IMR-90 (cell line): Measurements from ENCODE around the gene ID1. TPM values are rescaled to one million over a fixed set of nuclear protein-coding genes. Genes with fewer than 3 reads are reported as not detected.

Experiments used
- ATAC-seq: fragments of 200-7000 bp; cut with Tn5 transposase; 2 replicates; pipeline ENCODE4 v1.9.1; 2020; ENCODE audit warnings: low read depth, mild to moderate bottlenecking, moderate library complexity
- BruUV-seq: library from RNA; stranded (reverse); fragments of 400-500 nt; replicated peaks from 2 replicates; lab custom pipeline; 2021; lab: Mats Ljungman, UMichigan
- CTCF ChIA-PET: fragments of 300-600 bp; formaldehyde crosslinking; extraction: SDS; loops from one replicate; lab custom pipeline; 2021; ENCODE audit warnings: antibody characterized with exemption; lab: Yijun Ruan, JAX
- POLR2A ChIA-PET: fragments of 300-600 bp; sonication (Branson Sonifier 250); formaldehyde crosslinking; loops from one replicate; lab custom pipeline; 2022; ENCODE audit warnings: antibody characterized with exemption; ENCODE audit not compliant: unreplicated experiment; lab: Charles Lee
- DNase-seq: peaks from one replicate; pipeline ENCODE4 v3.0.0; 2013
- H2AFZ ChIP-seq: replicated peaks from 2 replicates; pipeline ENCODE3; 2013; ENCODE audit warnings: low read length, mild to moderate bottlenecking; ENCODE audit not compliant: poor library complexity
- H2AK5ac ChIP-seq: 2 replicates; pipeline ENCODE4 v1.6.1; 2013; ENCODE audit warnings: low read depth, low read length, inconsistent platforms
- H2AK9ac ChIP-seq: replicated peaks from 2 replicates; pipeline ENCODE3; 2013; ENCODE audit warnings: mild to moderate bottlenecking, low read depth, low read length, moderate library complexity; ENCODE audit not compliant: poor library complexity
- H2BK120ac ChIP-seq: 2 replicates; pipeline ENCODE4 v1.6.1; 2013; ENCODE audit warnings: low read depth, low read length, inconsistent platforms
- H2BK15ac ChIP-seq: 3 replicates; pipeline ENCODE4 v1.6.1; 2013; ENCODE audit warnings: low read depth, low read length, inconsistent platforms
- H2BK20ac ChIP-seq: 2 replicates; pipeline ENCODE4 v1.6.1; 2013; ENCODE audit warnings: low read depth, mild to moderate bottlenecking, inconsistent platforms, low read length, moderate library complexity
- H2BK5ac ChIP-seq: 2 replicates; pipeline ENCODE4 v1.6.1; 2013; ENCODE audit warnings: mild to moderate bottlenecking, low read depth, low read length, inconsistent platforms; ENCODE audit not compliant: poor library complexity, severe bottlenecking
- H3K14ac ChIP-seq: replicated peaks from 2 replicates; pipeline ENCODE4 v1.6.1; 2013; ENCODE audit warnings: low read depth, low read length, inconsistent platforms
- H3K18ac ChIP-seq: 2 replicates; pipeline ENCODE4 v1.6.1; 2013; ENCODE audit warnings: low read depth, low read length, control low read depth
- H3K23ac ChIP-seq: 2 replicates; pipeline ENCODE4 v1.6.1; 2013; ENCODE audit warnings: low read depth, low read length, inconsistent platforms
- H3K27ac ChIP-seq: 2 replicates; pipeline ENCODE4 v1.5.1; 2013; ENCODE audit warnings: mild to moderate bottlenecking, control low read depth, low read length; ENCODE audit not compliant: insufficient read depth
- H3K27me3 ChIP-seq: 2 replicates; pipeline ENCODE4 v1.6.1; 2013; ENCODE audit warnings: low read length; ENCODE audit not compliant: control insufficient read depth, insufficient read depth
- H3K36me3 ChIP-seq: 2 replicates; pipeline ENCODE4 v1.6.1; 2013; ENCODE audit warnings: low read length, mixed read lengths; ENCODE audit not compliant: control insufficient read depth, insufficient read depth
- H3K4ac ChIP-seq: 2 replicates; pipeline ENCODE4 v1.6.1; 2013; ENCODE audit warnings: low read depth, low read length, inconsistent platforms
- H3K4me1 ChIP-seq: 2 replicates; pipeline ENCODE4 v1.6.1; 2013; ENCODE audit warnings: low read length, mixed read lengths; ENCODE audit not compliant: control insufficient read depth, insufficient read depth
- H3K4me2 ChIP-seq: 2 replicates; pipeline ENCODE4 v1.6.1; 2013; ENCODE audit warnings: low read depth, mild to moderate bottlenecking, control low read depth, low read length, moderate library complexity
- H3K4me3 ChIP-seq: 2 replicates; pipeline ENCODE4 v1.5.1; 2013; ENCODE audit warnings: low read depth, mild to moderate bottlenecking, control low read depth, low read length, moderate library complexity; ENCODE audit not compliant: insufficient read depth
- H3K56ac ChIP-seq: 2 replicates; pipeline ENCODE4 v1.6.1; 2013; ENCODE audit warnings: low read length, inconsistent platforms; ENCODE audit not compliant: insufficient read depth; ENCODE audit errors: extremely low read depth
- H3K79me1 ChIP-seq, 2 experiments: 2 replicates each; pipeline ENCODE4 v1.6.1; 2013; ENCODE audit warnings: low read length in 2 of 2, inconsistent platforms in 1 of 2, low read depth in 1 of 2
- H3K9ac ChIP-seq: 2 replicates; pipeline ENCODE4 v1.6.1; 2013; ENCODE audit warnings: low read depth, low read length, control low read depth
- H3K9me1 ChIP-seq: 2 replicates; pipeline ENCODE4 v1.6.1; 2013; ENCODE audit warnings: low read length, inconsistent platforms; ENCODE audit not compliant: insufficient read depth
- H3K9me3 ChIP-seq: 2 replicates; pipeline ENCODE4 v1.6.1; 2013; ENCODE audit warnings: low read length; ENCODE audit not compliant: control insufficient read depth, insufficient read depth
- H4K20me1 ChIP-seq: 2 replicates; pipeline ENCODE4 v1.6.1; 2013; ENCODE audit warnings: low read length, inconsistent platforms; ENCODE audit not compliant: insufficient read depth
- H4K5ac ChIP-seq: 2 replicates; pipeline ENCODE4 v1.6.1; 2013; ENCODE audit warnings: mild to moderate bottlenecking, low read depth, low read length, control low read depth
- H4K8ac ChIP-seq, 2 experiments: 2 replicates each; pipeline ENCODE4 v1.6.1; 2013; ENCODE audit warnings: low read depth in 2 of 2, low read length in 2 of 2, control low read depth in 1 of 2, inconsistent platforms in 1 of 2
- H4K91ac ChIP-seq: 2 replicates; pipeline ENCODE4 v1.6.1; 2013; ENCODE audit warnings: low read depth, low read length, inconsistent platforms; ENCODE audit not compliant: insufficient read depth
- BHLHE40 ChIP-seq: fragments of 150-350 bp; IDR thresholded peaks from 2 replicates; pipeline ENCODE4 v1.6.1; 2016; ENCODE audit warnings: mild to moderate bottlenecking, low read depth, low read length
- CEBPB ChIP-seq: IDR thresholded peaks from 2 replicates; pipeline ENCODE4 v1.6.1; 2012; ENCODE audit warnings: low read depth, low read length, improper control_type of control experiment
- CTCF ChIP-seq: conservative IDR thresholded peaks from 2 replicates; pipeline ENCODE4 v1.5.1; 2012; ENCODE audit warnings: mild to moderate bottlenecking, low read depth, low read length, improper control_type of control experiment
- MAZ ChIP-seq: IDR thresholded peaks from 2 replicates; pipeline ENCODE4 v1.6.1; 2012; ENCODE audit warnings: low read depth, mild to moderate bottlenecking, low read length, improper control_type of control experiment, moderate library complexity, borderline replicate concordance
- NFE2L2 ChIP-seq: fragments of 150-350 bp; IDR thresholded peaks from 2 replicates; pipeline ENCODE4 v1.6.1; 2016; ENCODE audit warnings: low read depth, mild to moderate bottlenecking, low read length
- RAD21 ChIP-seq: IDR thresholded peaks from 2 replicates; pipeline ENCODE4 v1.6.1; 2012; ENCODE audit warnings: low read length, improper control_type of control experiment
- RFX5 ChIP-seq: IDR thresholded peaks from 2 replicates; pipeline ENCODE4 v1.8.0; 2012; ENCODE audit warnings: low read depth, mild to moderate bottlenecking, low read length, moderate library complexity
- SMC3 ChIP-seq: fragments of 150-350 bp; IDR thresholded peaks from 2 replicates; pipeline ENCODE4 v1.6.1; 2016; ENCODE audit warnings: low read depth, mild to moderate bottlenecking, antibody characterized with exemption, low read length, moderate library complexity
- WGBS, 2 experiments: methylation state at CpG; one replicate each; pipeline versions ENCODE4 v1.1.5 to v1.1.7; 2013; ENCODE audit warnings: missing lambda C conversion rate in 2 of 2; ENCODE audit not compliant: insufficient read length in 1 of 2; ENCODE audit errors: extremely low coverage in 2 of 2; 5-methylcytosine and 5-hydroxymethylcytosine counted together
- dilution Hi-C: fragments of 300-500 bp; cut with HindIII; formaldehyde crosslinking; loops from one replicate; pipeline ENCODE4 v1.14.3; 2018; ENCODE audit warnings: low sequenced_read_pairs; ENCODE audit not compliant: unreplicated experiment
- in situ Hi-C: fragments of 300-500 bp; cut with MboI; formaldehyde crosslinking; loops from 3 replicates; pipeline ENCODE4 v1.14.3; 2019; ENCODE audit warnings: low sequenced_read_pairs, inconsistent platforms, mixed read lengths
- intact Hi-C: fragments of 100-400 bp; cut with micrococcal nuclease; formaldehyde crosslinking; loops from 2 replicates; pipeline ENCODE4 v1.10.0; 2022
- polyA plus RNA-seq, 3 experiments: library from polyadenylated mRNA; depleted of rRNA; stranded (reverse); fragments of >200 nt; gene quantifications; 2 replicates each; pipeline ENCODE4 v1.2.3, GENCODE V29; 2012; ENCODE audit warnings: low replicate concordance in 1 of 3
- total RNA-seq: library from RNA; depleted of rRNA; stranded (reverse); fragments of >200 nt; gene quantifications from 2 replicates; pipeline ENCODE4 v1.2.3, GENCODE V29; 2012

ID1 gene
- total and polyA plus RNA-seq, 2 of the 4 experiments (the other 2 are of a cell fraction): 148 to 174 TPM

- ATAC-seq (no peak), DNase-seq (no peak)
- no peak overlapping the region for H3K4ac ChIP-seq
- no peaks in the 10 kb centered on the region for H4K20me1 ChIP-seq
- dilution Hi-C loops (no loop called here), intact Hi-C loops (no loop called here), in situ Hi-C loops (no loop called here)
- no peak overlapping the region for H2BK15ac ChIP-seq
- H2AFZ ChIP-seq: no peak overlapping the region
- H3K18ac ChIP-seq: no peak overlapping the region
- H2BK20ac ChIP-seq: no peak overlapping the region
- no peaks in the 10 kb centered on the region for H3K9me3 ChIP-seq
- no peaks in the 10 kb centered on the region for H3K9me1 ChIP-seq
- TF ChIP-seq RAD21: no peak
- no peak for TF ChIP-seq NFE2L2
- TF ChIP-seq BHLHE40: no peak
- TF ChIP-seq SMC3: no peak
- TF ChIP-seq CEBPB: no peak
- TF ChIP-seq MAZ: no peak
- no peak for TF ChIP-seq RFX5
- TF ChIP-seq CTCF: no peak
- H3K23ac ChIP-seq: no peak overlapping the region
- no peak overlapping the region for H3K14ac ChIP-seq
- H2AK5ac ChIP-seq: no peak overlapping the region
- ChIA-PET CTCF (no interaction called here), POLR2A (no interaction called here)
- H2BK120ac ChIP-seq: no peak overlapping the region
- H2AK9ac ChIP-seq: no peak overlapping the region
- no peak overlapping the region for H2BK5ac ChIP-seq
- no peak overlapping the region for H3K4me3 ChIP-seq
- no peak overlapping the region for H3K56ac ChIP-seq
- H3K36me3 ChIP-seq: no peaks in the 10 kb centered on the region
- H3K4me2 ChIP-seq: no peak overlapping the region
- H3K27me3 ChIP-seq: no peaks in the 10 kb centered on the region
- H4K5ac ChIP-seq: no peak overlapping the region
- H3K4me1 ChIP-seq: no peaks in the 10 kb centered on the region
- H3K27ac ChIP-seq: no peak overlapping the region
- no peak overlapping the region for H4K91ac ChIP-seq
- no peak overlapping the region for H4K8ac ChIP-seq
- WGBS, 2 experiments: 88% methylated on average over 4 of the region's 7 CpGs; no CpG with 5 or more reads in 1 of the 2 experiments
- no peaks in the 10 kb centered on the region for H3K79me1 ChIP-seq
- no peak overlapping the region for H3K9ac ChIP-seq
- BruUV-seq: no TSS peak
Measured at GRCh38 chr20:31580706-31581105, 24.4 kb upstream of the ID1 start.
